GM19452 (cell line): Measurements from ENCODE around the gene EIF3B.
"Not testable (repeated sequence)": the region's sequence is repeated elsewhere in the genome, so short reads cannot be mapped to it uniquely, and the experiment has no call there.

Source experiments
- ATAC-seq: cut with Tn5 transposase; IDR thresholded peaks from one replicate; pipeline ENCODE4 v1.9.1; 2021; ENCODE audit not compliant: unreplicated experiment

The EIF3B gene

DNA sequence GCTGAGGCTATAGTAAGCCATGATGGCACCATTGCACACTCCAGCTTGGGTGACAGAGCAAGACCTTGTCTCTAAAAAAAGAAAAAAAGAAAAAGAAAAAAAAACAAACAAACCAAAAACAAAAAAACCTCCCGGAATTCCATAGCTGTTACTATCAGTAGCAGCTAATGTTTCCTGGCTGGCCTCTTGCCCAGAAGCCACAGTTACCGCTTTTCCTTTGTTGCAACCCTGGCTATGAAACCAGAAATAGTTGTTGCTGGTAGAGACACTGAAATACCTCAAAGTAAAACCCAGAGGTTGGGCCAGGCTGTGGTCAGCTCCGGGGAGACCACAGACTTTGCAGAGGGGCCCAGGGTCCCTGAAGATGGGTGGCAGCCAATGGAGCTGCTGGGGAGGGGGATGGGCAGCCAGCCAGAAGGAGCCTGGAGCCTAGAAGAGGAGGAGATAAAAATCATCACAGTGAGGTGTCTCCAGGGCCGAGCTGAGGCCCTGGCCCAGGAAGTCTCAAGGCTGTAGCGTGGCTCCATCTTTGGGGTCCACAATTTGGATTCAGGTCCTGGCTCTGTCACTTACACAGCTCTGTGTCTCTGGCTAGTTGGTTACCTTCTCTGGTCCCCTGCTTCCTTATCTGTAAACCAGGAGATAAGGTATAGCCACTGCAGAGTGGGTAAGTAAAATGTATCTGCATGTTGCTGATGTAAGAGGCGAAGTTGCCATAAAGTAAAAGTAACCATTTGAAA lies 45.4 kb downstream of the EIF3B start:
- no peak for ATAC-seq

GRCh38 chr7:2402687-2403013 lies 48.0 kb downstream of the EIF3B start:
- no peak for ATAC-seq

- ATAC-seq, result peak; percentile 42
Measured at GRCh38 chr7:2403014-2403717, 48.5 kb downstream of the EIF3B start, which contains the start of gene CHST12. Gene CHST12, plus strand, starts transcription at chr7:2403611. Its CDS starts 29,029 bp downstream, at chr7:2432640.

GRCh38 chr7:2403718-2404648 lies 49.4 kb downstream of the EIF3B start:
- no peak for ATAC-seq

GRCh38 chr7:2404714-2405119 lies 50.1 kb downstream of the EIF3B start:
- no peak for ATAC-seq

GRCh38 chr7:2405201-2405600 lies 50.6 kb downstream of the EIF3B start:
- ATAC-seq, result no peak

DNA sequence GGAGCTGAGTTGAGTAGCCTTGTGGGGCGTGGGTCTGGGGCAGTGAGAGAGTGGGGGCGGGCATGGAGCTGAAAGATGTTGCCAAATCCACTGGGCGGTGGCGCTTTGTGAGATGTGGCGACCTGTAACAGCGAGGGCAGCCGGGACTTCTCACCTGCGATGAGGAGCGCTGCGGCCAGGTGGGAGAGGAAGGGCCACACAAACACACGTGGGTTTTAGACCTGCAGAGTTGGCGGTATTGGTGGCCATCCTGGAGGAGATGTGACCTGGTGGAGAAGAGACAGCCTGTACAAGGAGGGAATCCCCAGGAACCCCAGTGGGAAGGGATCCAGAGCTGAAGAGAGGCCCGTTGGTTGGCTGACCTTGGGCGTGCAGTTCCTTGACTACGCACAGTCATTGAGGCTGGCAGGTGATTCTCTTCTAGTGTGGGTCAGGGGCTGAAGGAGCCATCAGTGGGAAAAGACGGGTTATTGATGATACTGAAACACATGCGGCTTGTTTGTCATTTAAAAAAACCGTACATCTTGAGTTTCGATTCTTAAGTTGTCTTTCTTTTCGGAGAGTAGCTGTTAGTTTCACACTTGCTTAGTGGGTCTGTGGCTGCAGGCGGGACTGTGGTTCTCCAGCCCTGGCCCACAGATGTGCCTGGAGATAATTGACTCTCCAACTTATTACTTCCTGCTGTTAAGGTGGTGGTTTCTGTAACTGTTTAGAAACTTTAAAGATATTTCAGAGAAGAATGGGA lies 51.1 kb downstream of the EIF3B start:
- ATAC-seq, result peak; percentile 57

DNA sequence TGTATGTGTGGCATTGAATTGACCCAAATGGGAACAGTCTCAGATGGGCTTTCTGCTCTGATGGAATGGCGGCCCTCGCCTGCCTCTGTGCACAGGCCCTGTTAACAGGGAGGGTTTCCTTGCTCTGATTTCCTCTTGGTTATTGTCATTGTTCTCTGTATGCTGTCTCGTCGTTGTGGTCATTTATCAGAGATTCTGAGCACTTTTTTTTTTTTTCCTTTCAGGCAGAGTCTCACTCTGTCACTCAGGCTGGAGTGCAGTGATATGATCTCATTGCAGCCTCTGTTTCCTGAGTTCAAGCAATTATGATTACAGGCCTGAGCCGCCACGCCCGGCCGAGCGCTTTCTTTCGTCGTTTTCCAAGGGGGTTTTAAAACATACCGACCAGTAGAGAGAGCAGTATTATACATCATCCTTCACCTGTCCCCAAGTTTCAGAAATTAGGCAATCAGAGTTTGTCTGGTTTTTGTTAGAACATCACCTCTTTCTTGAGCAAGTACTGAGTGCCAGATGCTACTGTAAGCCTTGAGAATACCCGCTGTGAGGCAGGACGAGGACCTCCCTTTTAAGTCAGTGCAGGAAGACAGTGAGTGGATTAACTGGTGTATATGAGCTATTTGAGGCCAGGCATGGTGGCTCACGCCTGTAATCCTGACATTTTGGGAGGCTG lies 55.3 kb downstream of the EIF3B start:
- ATAC-seq, result no peak

DNA sequence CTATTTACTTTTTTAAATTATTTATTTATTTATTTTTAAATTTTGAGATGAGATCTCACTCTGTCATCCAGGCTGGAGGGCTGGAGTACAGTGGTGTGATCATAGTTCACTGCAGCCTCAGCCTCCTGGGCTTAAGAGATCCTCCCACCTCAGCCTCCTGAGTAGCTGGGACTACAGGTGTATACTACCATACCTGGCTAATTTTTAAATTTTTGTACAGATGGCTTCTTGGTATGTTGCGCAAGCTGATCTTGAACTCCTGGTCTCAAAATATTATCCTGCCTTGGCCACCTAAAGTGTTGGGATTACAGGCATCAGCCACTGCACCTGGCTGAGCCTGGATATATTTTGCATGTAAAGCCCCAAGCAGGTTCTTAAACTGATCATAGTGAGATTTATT lies 56.4 kb downstream of the EIF3B start:
- ATAC-seq, result no peak

- ATAC-seq, result no peak
Measured at GRCh38 chr7:2411815-2412586, 57.4 kb downstream of the EIF3B start.

- no peak for ATAC-seq
Measured at GRCh38 chr7:2412587-2413201, 58.1 kb downstream of the EIF3B start.

- ATAC-seq, result no peak
Measured at GRCh38 chr7:2416063-2416462, 61.4 kb downstream of the EIF3B start.

DNA sequence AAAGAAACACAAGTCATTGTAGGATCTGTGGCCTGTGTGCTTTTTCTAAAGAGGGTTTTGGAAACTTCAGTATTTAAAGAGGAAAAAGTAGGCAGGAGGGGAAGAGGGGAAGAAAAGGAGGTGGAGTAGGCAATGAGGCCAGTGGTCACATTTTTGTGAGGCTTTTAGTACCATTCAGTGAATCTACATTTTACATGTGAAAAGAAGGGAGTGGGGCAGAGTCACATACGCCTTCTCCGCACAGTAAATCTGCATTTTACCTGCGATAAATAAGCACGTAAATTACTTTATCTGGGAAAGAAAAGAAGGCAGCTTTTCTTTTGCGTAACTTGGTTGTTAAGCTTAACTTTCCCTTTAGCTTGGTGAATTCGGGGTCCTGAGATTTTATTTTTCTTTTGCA lies 62.0 kb downstream of the EIF3B start:
- no peak for ATAC-seq

GRCh38 chr7:2417178-2417577 lies 62.6 kb downstream of the EIF3B start:
- not testable (repeated sequence) for ATAC-seq

GRCh38 chr7:2417981-2418481 lies 63.4 kb downstream of the EIF3B start:
- ATAC-seq, result no peak

GRCh38 chr7:2420216-2420933 lies 65.7 kb downstream of the EIF3B start:
- ATAC-seq, result no peak

DNA sequence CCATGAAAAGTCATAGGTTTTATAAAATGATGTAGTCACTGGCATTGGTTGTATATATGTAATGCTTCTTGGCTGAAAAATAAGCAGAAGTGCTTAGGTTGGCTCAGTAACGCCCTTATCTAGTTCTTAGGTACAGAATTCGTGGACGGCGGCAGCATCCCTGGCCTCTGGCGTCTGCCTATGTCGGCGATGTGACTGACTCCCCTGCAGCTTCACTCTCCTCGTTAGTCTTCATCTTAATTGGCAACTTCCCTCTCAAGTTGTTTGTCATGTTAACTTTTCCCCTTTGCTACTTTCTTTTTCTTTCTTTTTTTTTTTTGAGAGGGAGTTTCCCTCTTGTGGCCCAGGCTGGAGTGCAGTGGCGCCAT lies 67.3 kb downstream of the EIF3B start:
- ATAC-seq, result no peak

DNA sequence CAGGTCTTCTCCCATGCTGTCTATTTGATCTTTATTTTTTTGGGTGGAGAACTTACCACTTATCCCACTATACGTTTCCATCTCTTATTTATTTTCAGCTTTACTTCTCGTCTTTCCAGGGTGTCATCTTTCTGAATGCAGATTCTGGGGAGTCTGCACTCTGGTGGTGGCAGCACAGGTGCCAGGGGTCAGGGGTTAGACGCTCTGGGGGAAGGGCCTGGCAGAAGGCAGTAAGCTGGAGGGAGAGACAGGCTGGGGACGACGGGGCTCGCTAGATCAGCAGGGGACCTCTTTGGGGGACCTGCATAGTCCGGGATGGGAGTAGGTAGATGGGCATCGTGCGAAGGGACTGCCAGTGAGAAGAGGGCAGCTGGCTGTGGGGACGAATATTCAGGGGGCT lies 71.1 kb downstream of the EIF3B start:
- no peak for ATAC-seq
